Stimulated activated memory B cell treated with anti-CD40 and anti-IgM and Interleukin-4, amounts not matched to agents 10 μg/mL and 1 μg/mL and 100 μg/mL, for 72 hours (primary cell): ENCODE measurements around the gene ANKZF1.
"Not testable (repeated sequence)": the region's sequence is repeated elsewhere in the genome, so short reads cannot be mapped to it uniquely, and the experiment has no call there.

Source experiments
- ATAC-seq: fragments of 150-1000 bp; cut with Tn5 transposase; 2 replicates; pipeline ENCODE4 v1.10.0; 2021
- H3K27ac Mint-ChIP-seq: one replicate; pipeline ENCODE4 v1.8.0; 2022; ENCODE audit warnings: mild to moderate bottlenecking, mixed read lengths
- H3K27me3 Mint-ChIP-seq: one replicate; pipeline ENCODE4 v1.8.0; 2022; ENCODE audit warnings: mixed read lengths
- H3K36me3 Mint-ChIP-seq: one replicate; pipeline ENCODE4 v1.8.0; 2022; ENCODE audit warnings: mixed read lengths
- H3K4me1 Mint-ChIP-seq: one replicate; pipeline ENCODE4 v1.8.0; 2022; ENCODE audit warnings: mixed read lengths
- H3K4me3 Mint-ChIP-seq: one replicate; pipeline ENCODE4 v1.8.0; 2022; ENCODE audit warnings: mild to moderate bottlenecking, moderate library complexity, mixed read lengths
- H3K9me3 Mint-ChIP-seq: one replicate; pipeline ENCODE4 v1.8.0; 2022; ENCODE audit warnings: mixed read lengths

The ANKZF1 gene

GRCh38 chr2:219254590-219255201 is 25.1 kb downstream of the ANKZF1 start:
- peak overlapping the region; percentile 91 for H3K27ac Mint-ChIP-seq

DNA sequence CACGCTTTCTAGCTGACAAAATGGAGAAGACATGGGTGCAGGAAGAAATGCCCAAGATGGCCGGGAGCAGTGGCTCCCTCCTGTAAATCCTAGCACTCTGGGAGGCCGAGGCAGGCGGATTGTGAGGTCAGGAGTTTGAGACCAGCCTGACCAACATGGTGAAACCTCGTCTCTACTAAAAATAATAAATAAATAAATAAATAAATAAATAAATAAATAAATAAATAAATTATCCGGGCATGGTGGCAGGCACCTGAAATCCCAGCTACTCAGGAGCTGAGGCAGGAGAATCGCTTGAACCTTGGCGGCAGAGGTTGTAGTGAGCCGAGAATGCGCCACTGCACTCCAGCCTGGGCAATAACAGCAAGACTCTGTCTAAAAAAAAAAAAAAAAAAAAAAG is 29.3 kb downstream of the ANKZF1 start:
- H3K36me3 Mint-ChIP-seq, H3K4me1 Mint-ChIP-seq, ATAC-seq, H3K27me3 Mint-ChIP-seq, H3K27ac Mint-ChIP-seq, H3K9me3 Mint-ChIP-seq, H3K4me3 Mint-ChIP-seq: not testable (repeated sequence)

More at GRCh38 chr2:219254590-219255201, 25.1 kb downstream of the ANKZF1 start:
- Mint-ChIP-seq H3K36me3 (peaks cover 40% of the 10 kb centered on the region), H3K9me3 (no peaks in the 10 kb centered on the region), H3K27me3 (no peaks in the 10 kb centered on the region), H3K4me1 (peaks cover 35% of the 10 kb centered on the region), H3K4me3 (peak overlapping the region; percentile 77)
- peak; percentile 60 for ATAC-seq

- Mint-ChIP-seq H3K4me3 (no peak overlapping the region), H3K4me1 (no peaks in the 10 kb centered on the region), H3K9me3 (no peaks in the 10 kb centered on the region), H3K36me3 (peaks cover 7% of the 10 kb centered on the region), H3K27ac (no peak overlapping the region), H3K27me3 (no peaks in the 10 kb centered on the region)
- no peak for ATAC-seq
These were observed 31.6 kb downstream of the ANKZF1 start for GRCh38 chr2:219261024-219261855.

DNA sequence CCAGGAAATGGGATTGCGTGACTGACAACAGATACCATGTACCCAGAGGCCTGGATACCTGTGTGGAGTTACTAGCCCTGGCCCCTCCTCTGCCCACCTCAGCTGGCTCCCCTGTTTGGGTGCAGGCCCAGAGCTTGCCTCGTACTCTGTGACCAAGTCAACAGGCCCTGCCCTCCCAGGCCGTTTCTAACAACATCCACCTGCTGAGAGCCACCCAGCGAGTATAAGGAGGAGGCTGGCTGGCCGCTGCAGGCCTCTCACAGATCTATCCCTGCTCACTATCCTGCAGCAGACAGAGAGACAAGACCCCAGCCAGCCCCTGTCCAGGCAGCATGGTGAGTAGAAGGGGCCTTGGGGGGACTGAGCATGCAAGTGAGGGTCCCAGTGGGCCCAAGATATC is 36.6 kb downstream of the ANKZF1 start:
- ATAC-seq: no peak
- no peaks in the 10 kb centered on the region for H3K27me3 Mint-ChIP-seq
- no peaks in the 10 kb centered on the region for H3K36me3 Mint-ChIP-seq
- H3K4me1 Mint-ChIP-seq: peaks cover 9% of the 10 kb centered on the region
- no peak overlapping the region for H3K27ac Mint-ChIP-seq
- no peak overlapping the region for H3K4me3 Mint-ChIP-seq
- H3K9me3 Mint-ChIP-seq: no peaks in the 10 kb centered on the region

- Mint-ChIP-seq H3K4me3 (no peak overlapping the region), H3K27ac (no peak overlapping the region), H3K9me3 (no peaks in the 10 kb centered on the region), H3K4me1 (peaks cover 16% of the 10 kb centered on the region), H3K36me3 (no peaks in the 10 kb centered on the region), H3K27me3 (no peaks in the 10 kb centered on the region)
- peak; percentile 12 for ATAC-seq
These were observed 37.3 kb downstream of the ANKZF1 start for GRCh38 chr2:219266886-219267285.

GRCh38 chr2:219268294-219268693 is 38.7 kb downstream of the ANKZF1 start:
- Mint-ChIP-seq H3K36me3 (no peaks in the 10 kb centered on the region), H3K9me3 (no peaks in the 10 kb centered on the region), H3K27ac (no peak overlapping the region), H3K4me1 (peaks cover 16% of the 10 kb centered on the region), H3K4me3 (no peak overlapping the region), H3K27me3 (no peaks in the 10 kb centered on the region)
- ATAC-seq: no peak

GRCh38 chr2:219269362-219270054 is 39.9 kb downstream of the ANKZF1 start:
- Mint-ChIP-seq H3K36me3 (no peaks in the 10 kb centered on the region), H3K4me3 (no peak overlapping the region)
- no peak for ATAC-seq

DNA sequence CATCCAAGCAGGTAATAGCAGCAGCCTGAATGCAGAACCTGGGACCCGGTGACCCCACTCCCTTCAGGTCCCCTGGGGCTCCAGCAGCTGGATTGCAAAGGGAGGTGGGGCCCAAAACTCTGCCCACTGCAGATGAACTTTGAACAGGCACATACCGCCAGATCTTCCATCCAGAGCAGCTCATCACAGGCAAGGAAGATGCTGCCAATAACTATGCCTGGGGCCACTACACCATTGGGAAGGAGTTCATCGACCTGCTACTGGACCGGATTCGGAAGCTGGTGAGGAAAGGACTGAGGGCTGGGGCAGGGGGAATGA is 40.4 kb downstream of the ANKZF1 start:
- no peak for ATAC-seq
- Mint-ChIP-seq H3K36me3 (no peaks in the 10 kb centered on the region), H3K27me3 (no peaks in the 10 kb centered on the region), H3K4me1 (peaks cover 31% of the 10 kb centered on the region), H3K27ac (no peak overlapping the region), H3K9me3 (no peaks in the 10 kb centered on the region), H3K4me3 (no peak overlapping the region)

More at GRCh38 chr2:219269362-219270054, 39.9 kb downstream of the ANKZF1 start:
- H3K27me3 Mint-ChIP-seq: no peaks in the 10 kb centered on the region
- peaks cover 26% of the 10 kb centered on the region for H3K4me1 Mint-ChIP-seq
- H3K9me3 Mint-ChIP-seq: no peaks in the 10 kb centered on the region
- no peak overlapping the region for H3K27ac Mint-ChIP-seq

GRCh38 chr2:219271021-219271420 is 41.4 kb downstream of the ANKZF1 start:
- Mint-ChIP-seq H3K4me1 (peaks cover 31% of the 10 kb centered on the region), H3K27ac (no peak overlapping the region), H3K9me3 (no peaks in the 10 kb centered on the region), H3K36me3 (no peaks in the 10 kb centered on the region), H3K27me3 (no peaks in the 10 kb centered on the region), H3K4me3 (no peak overlapping the region)
- ATAC-seq: no peak

- H3K27ac Mint-ChIP-seq: no peak overlapping the region
- H3K9me3 Mint-ChIP-seq: no peaks in the 10 kb centered on the region
- peaks cover 35% of the 10 kb centered on the region for H3K4me1 Mint-ChIP-seq
- H3K36me3 Mint-ChIP-seq: no peaks in the 10 kb centered on the region
- H3K4me3 Mint-ChIP-seq: no peak overlapping the region
- H3K27me3 Mint-ChIP-seq: no peaks in the 10 kb centered on the region
- no peak for ATAC-seq
These were observed 42.8 kb downstream of the ANKZF1 start for GRCh38 chr2:219272356-219272755.

GRCh38 chr2:219272995-219273394 is 43.4 kb downstream of the ANKZF1 start:
- Mint-ChIP-seq H3K27me3 (no peaks in the 10 kb centered on the region), H3K9me3 (no peaks in the 10 kb centered on the region), H3K27ac (no peak overlapping the region), H3K4me1 (peaks cover 42% of the 10 kb centered on the region), H3K36me3 (no peaks in the 10 kb centered on the region), H3K4me3 (no peak overlapping the region)
- no peak for ATAC-seq

GRCh38 chr2:219273937-219274336 is 44.3 kb downstream of the ANKZF1 start:
- Mint-ChIP-seq H3K36me3 (no peaks in the 10 kb centered on the region), H3K4me1 (peaks cover 51% of the 10 kb centered on the region), H3K27ac (no peak overlapping the region), H3K27me3 (no peaks in the 10 kb centered on the region), H3K4me3 (no peak overlapping the region), H3K9me3 (no peaks in the 10 kb centered on the region)
- no peak for ATAC-seq

- Mint-ChIP-seq H3K9me3 (no peaks in the 10 kb centered on the region), H3K4me1 (peaks cover 52% of the 10 kb centered on the region), H3K36me3 (no peaks in the 10 kb centered on the region), H3K27ac (peak overlapping the region; percentile 17), H3K27me3 (no peaks in the 10 kb centered on the region), H3K4me3 (no peak overlapping the region)
- no peak for ATAC-seq
These were observed 44.8 kb downstream of the ANKZF1 start for GRCh38 chr2:219274361-219274921.

- H3K36me3 Mint-ChIP-seq: peaks cover 23% of the 10 kb centered on the region
- H3K4me1 Mint-ChIP-seq: peaks cover 63% of the 10 kb centered on the region
- H3K4me3 Mint-ChIP-seq: peak overlapping the region; percentile 96
- H3K27me3 Mint-ChIP-seq: no peaks in the 10 kb centered on the region
- ATAC-seq: peak; percentile 45
- H3K27ac Mint-ChIP-seq: peak overlapping the region; percentile 96
- H3K9me3 Mint-ChIP-seq: no peaks in the 10 kb centered on the region
These were observed 48.4 kb downstream of the ANKZF1 start for GRCh38 chr2:219277703-219278654.
